HepG2 (cell line): Measurements from ENCODE around the gene USP40. TPM values are rescaled to one million over a fixed set of nuclear protein-coding genes. Genes with fewer than 3 reads are reported as not detected.
A peak's percentile ranks its signal among the peaks of the same experiment; 100 is the strongest.

Experiments used
- CREB1 ChIP-seq, 2 experiments: fragments of 450-650 bp in 1 of 2; IDR thresholded peaks; 2 replicates each; pipeline ENCODE4 v1.6.1; 2016 to 2017; ENCODE audit warnings: control low read depth in 1 of 2, mild to moderate bottlenecking in 1 of 2, missing compliant biosample characterization in 1 of 2, missing genetic modification characterization in 1 of 2
- RAD21 ChIP-seq: fragments of 450-650 bp; formaldehyde crosslinking; IDR thresholded peaks from 2 replicates; pipeline ENCODE4 v1.5.0; 2020; ENCODE audit warnings: mild to moderate bottlenecking
- polyA plus RNA-seq, 8 experiments: library from polyadenylated mRNA; depleted of rRNA in 3 of 8; stranded (reverse) in 7 of 8; unstranded in 1 of 8; fragments of >200 nt; fragmentation: Illumina TruSeq in 4 of 8; extraction: Trizol in 4 of 8; gene quantifications; 2 replicates each; pipeline versions ENCODE4 v1.2.1 to v1.2.3, GENCODE V29; 2011 to 2016; ENCODE audit warnings: low read depth in 4 of 8, missing spikeins in 1 of 8, mixed read lengths in 1 of 8; ENCODE audit not compliant: insufficient read depth in 1 of 8
- total RNA-seq, 5 experiments: library from RNA; depleted of rRNA; stranded (reverse); fragments of >200 nt; fragmentation: Illumina TruSeq; extraction: Trizol; gene quantifications; 2 replicates each; pipeline ENCODE4 v1.2.3, GENCODE V29; 2016; ENCODE audit warnings: low read depth in 1 of 5
- TF ChIP-seq, protein P1 (sequence below): sonication (generic); formaldehyde crosslinking; IDR thresholded peaks from 2 replicates; pipeline ENCODE4 v1.5.0; 2020; ENCODE audit warnings: mild to moderate bottlenecking, missing genetic modification reagents, borderline replicate concordance

The USP40 gene
- total and polyA plus RNA-seq, 2 of the 13 experiments (the other 11 are each of a cell fraction or from before 2014, with no cell fraction given) = 41.0 to 46.3 TPM

GRCh38 chr2:233426619-233427342, 139.8 kb downstream of the USP40 start (continued):
- TF ChIP-seq, protein P1, sequence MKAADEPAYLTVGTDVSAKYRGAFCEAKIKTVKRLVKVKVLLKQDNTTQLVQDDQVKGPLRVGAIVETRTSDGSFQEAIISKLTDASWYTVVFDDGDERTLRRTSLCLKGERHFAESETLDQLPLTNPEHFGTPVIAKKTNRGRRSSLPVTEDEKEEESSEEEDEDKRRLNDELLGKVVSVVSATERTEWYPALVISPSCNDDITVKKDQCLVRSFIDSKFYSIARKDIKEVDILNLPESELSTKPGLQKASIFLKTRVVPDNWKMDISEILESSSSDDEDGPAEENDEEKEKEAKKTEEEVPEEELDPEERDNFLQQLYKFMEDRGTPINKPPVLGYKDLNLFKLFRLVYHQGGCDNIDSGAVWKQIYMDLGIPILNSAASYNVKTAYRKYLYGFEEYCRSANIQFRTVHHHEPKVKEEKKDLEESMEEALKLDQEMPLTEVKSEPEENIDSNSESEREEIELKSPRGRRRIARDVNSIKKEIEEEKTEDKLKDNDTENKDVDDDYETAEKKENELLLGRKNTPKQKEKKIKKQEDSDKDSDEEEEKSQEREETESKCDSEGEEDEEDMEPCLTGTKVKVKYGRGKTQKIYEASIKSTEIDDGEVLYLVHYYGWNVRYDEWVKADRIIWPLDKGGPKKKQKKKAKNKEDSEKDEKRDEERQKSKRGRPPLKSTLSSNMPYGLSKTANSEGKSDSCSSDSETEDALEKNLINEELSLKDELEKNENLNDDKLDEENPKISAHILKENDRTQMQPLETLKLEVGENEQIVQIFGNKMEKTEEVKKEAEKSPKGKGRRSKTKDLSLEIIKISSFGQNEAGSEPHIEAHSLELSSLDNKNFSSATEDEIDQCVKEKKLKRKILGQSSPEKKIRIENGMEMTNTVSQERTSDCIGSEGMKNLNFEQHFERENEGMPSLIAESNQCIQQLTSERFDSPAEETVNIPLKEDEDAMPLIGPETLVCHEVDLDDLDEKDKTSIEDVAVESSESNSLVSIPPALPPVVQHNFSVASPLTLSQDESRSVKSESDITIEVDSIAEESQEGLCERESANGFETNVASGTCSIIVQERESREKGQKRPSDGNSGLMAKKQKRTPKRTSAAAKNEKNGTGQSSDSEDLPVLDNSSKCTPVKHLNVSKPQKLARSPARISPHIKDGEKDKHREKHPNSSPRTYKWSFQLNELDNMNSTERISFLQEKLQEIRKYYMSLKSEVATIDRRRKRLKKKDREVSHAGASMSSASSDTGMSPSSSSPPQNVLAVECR (CRISPR knock-in tag) = no peak
- TF ChIP-seq RAD21 (CRISPR knock-in tag) = no peak
- peak; percentile 72 for TF ChIP-seq CREB1 (IDR thresholded peaks at IDR 0.05)
- no peak for TF ChIP-seq CREB1 (CRISPR knock-in tag; IDR thresholded peaks at IDR 0.05)
- TF ChIP-seq, all 625 proteins: peak for 14

Other genes starting within 250 kb of the USP40 start
- 20.6 and 24.5 TPM in 2 replicates for gene DGKD, start 212.3 kb downstream of the USP40 start, total RNA-seq (2016; rRNA removed; fragmentation: Illumina TruSeq; extraction: Trizol)
- gene DGKD, start 212.3 kb downstream of the USP40 start, polyA plus RNA-seq (2011; rRNA removed) = 33.2 and 40.3 TPM in 2 replicates
- not detected in 2 replicates for gene UGT1A8, start 50.9 kb upstream of the USP40 start, total RNA-seq (2016; rRNA removed; fragmentation: Illumina TruSeq; extraction: Trizol)
- not detected in 2 replicates for gene UGT1A8, start 50.9 kb upstream of the USP40 start, polyA plus RNA-seq (2011; rRNA removed)
- gene UGT1A10, start 69.7 kb upstream of the USP40 start, total RNA-seq (2016; rRNA removed; fragmentation: Illumina TruSeq; extraction: Trizol) = 0.10 TPM in 1 of 2 replicates, not detected in the other
- gene UGT1A10, start 69.7 kb upstream of the USP40 start, polyA plus RNA-seq (2011; rRNA removed) = 0.07 TPM in 1 of 2 replicates, not detected in the other
- gene UGT1A9, start 105.1 kb upstream of the USP40 start, total RNA-seq (2016; rRNA removed; fragmentation: Illumina TruSeq; extraction: Trizol) = not detected in 2 replicates
- gene UGT1A9, start 105.1 kb upstream of the USP40 start, polyA plus RNA-seq (2011; rRNA removed) = 0.07 TPM in 1 of 2 replicates, not detected in the other
- gene UGT1A7, start 115.1 kb upstream of the USP40 start, total RNA-seq (2016; rRNA removed; fragmentation: Illumina TruSeq; extraction: Trizol) = not detected in 2 replicates
- gene UGT1A7, start 115.1 kb upstream of the USP40 start, polyA plus RNA-seq (2011; rRNA removed) = not detected in 2 replicates
- not detected in 2 replicates for gene UGT1A6, start 126.1 kb upstream of the USP40 start, total RNA-seq (2016; rRNA removed; fragmentation: Illumina TruSeq; extraction: Trizol)
- 0.25 and 0.35 TPM in 2 replicates for gene UGT1A6, start 126.1 kb upstream of the USP40 start, polyA plus RNA-seq (2011; rRNA removed)
- gene UGT1A5, start 146.1 kb upstream of the USP40 start, total RNA-seq (2016; rRNA removed; fragmentation: Illumina TruSeq; extraction: Trizol) = not detected in 2 replicates
- gene UGT1A5, start 146.1 kb upstream of the USP40 start, polyA plus RNA-seq (2011; rRNA removed) = not detected in 2 replicates
- gene UGT1A4, start 152.0 kb upstream of the USP40 start, total RNA-seq (2016; rRNA removed; fragmentation: Illumina TruSeq; extraction: Trizol) = not detected in 2 replicates
- not detected in 2 replicates for gene UGT1A4, start 152.0 kb upstream of the USP40 start, polyA plus RNA-seq (2011; rRNA removed)
- 0.11 TPM in 1 of 2 replicates, not detected in the other for gene UGT1A3, start 162.3 kb upstream of the USP40 start, total RNA-seq (2016; rRNA removed; fragmentation: Illumina TruSeq; extraction: Trizol)
- gene UGT1A3, start 162.3 kb upstream of the USP40 start, polyA plus RNA-seq (2011; rRNA removed) = 0.39 TPM in 1 of 2 replicates, not detected in the other
- 0.22 and 0.69 TPM in 2 replicates for gene UGT1A1, start 193.5 kb upstream of the USP40 start, total RNA-seq (2016; rRNA removed; fragmentation: Illumina TruSeq; extraction: Trizol)
- 0.75 and 3.6 TPM in 2 replicates for gene UGT1A1, start 193.5 kb upstream of the USP40 start, polyA plus RNA-seq (2011; rRNA removed)
- 0.04 TPM in 1 of 2 replicates, not detected in the other for gene MROH2A, start 211.5 kb upstream of the USP40 start, total RNA-seq (2016; rRNA removed; fragmentation: Illumina TruSeq; extraction: Trizol)
- 0.03 and 0.07 TPM in 2 replicates for gene MROH2A, start 211.5 kb upstream of the USP40 start, polyA plus RNA-seq (2011; rRNA removed)